SK-N-DZ (cell line): ENCODE results near the gene ZNF687.

Source experiments
- DNase-seq: peaks from one replicate; pipeline ENCODE4 v3.0.0-alpha.2; 2015; ENCODE audit warnings: low spot score
- small RNA-seq, 2 experiments: library from RNA; depleted of rRNA; stranded (forward); fragments of <200 nt; gene quantifications; one replicate each; pipeline ENCODE3, GENCODE V24; 2014

The ZNF687 gene

GRCh38 chr1:151312826-151313225, 30.7 kb downstream of the ZNF687 start:
- no peak for DNase-seq

GRCh38 chr1:151313501-151313900, 31.4 kb downstream of the ZNF687 start:
- no peak for DNase-seq

DNA sequence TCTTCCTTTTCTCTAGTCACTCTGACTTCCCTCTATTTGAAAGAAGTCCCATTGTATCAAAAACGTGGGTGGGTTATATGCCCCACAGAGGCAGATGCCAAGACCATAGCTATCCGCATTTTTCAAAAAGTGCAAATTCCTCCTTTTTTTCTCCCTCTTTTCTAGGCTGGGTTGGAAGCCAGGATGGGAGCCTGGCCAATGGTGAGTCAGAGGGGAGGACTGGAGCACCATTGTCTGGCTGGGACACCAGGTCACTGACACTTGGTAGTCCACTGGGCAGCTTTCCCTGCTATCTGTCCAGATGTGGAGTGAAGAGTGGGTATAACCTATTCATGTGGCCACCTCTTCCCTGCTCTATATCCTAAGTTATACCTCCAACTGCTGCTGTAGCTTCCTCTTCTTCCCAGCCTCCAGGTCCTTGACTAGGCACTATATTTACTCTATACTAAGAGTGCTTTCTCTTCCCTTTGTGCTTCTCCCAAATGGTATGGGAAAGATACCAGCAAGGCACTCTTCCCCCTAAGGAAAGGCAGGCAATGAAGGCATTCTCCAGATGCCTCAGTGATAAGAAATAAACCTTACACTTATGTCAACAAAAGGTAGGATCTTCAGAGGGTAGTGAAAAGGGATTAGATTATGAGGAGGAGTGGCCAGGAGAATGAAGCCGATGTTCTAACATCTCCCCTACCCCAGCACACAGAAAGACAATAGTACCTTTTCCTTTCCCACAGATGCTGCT, 32.2 kb downstream of the ZNF687 start:
- DNase-seq, result no peak

DNA sequence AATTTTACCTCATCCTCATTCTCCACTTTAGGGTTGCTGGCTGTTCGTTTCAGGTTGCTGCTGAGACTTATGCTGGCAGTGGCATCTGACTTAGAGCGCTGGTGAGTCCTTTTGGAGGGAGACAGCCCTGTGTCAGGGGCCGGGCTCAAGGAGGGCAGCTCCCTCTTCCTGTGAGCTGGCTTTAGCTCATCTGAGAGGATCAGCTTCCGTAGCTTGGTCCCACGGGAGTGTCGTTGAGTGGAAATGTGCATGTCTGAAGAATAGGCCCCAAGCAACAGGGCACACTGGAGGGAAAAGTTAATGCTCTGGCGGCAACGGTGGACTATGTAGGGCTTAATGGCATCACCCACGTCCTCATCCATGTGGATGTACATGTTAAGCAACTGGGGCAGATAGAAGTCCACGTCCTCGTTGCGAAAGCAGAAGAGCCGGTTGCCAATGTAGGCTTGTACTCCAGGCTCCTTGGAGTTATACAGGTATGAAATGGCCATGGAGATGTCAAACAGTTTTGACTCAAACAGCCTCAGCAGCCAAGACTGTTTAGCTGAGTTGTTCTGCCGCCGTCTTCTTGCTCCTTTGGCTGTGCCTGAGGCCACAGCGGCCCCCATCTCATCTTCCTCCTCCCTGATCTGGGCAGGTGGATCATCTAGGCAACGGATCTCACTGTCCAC, 33.6 kb downstream of the ZNF687 start:
- no peak for DNase-seq

DNA sequence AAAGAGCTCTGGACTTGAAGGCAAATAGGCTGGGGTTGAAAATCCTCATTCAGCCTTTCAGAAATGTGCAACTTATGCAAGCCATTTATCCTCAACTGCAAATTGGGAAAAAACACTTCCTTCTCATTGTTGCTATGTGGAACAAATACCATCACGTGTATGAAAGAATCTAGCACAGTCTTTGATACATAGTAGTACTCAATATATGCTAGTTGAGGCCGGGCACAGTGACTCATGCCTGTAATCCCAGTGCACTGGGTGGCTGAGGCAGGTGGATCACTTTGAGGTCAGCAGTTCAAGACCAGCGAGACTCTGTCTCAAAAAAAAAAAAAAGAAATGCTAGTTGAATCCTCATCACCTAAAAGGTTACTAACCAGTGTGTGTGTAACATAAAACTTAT, 36.9 kb downstream of the ZNF687 start:
- no peak for DNase-seq

DNA sequence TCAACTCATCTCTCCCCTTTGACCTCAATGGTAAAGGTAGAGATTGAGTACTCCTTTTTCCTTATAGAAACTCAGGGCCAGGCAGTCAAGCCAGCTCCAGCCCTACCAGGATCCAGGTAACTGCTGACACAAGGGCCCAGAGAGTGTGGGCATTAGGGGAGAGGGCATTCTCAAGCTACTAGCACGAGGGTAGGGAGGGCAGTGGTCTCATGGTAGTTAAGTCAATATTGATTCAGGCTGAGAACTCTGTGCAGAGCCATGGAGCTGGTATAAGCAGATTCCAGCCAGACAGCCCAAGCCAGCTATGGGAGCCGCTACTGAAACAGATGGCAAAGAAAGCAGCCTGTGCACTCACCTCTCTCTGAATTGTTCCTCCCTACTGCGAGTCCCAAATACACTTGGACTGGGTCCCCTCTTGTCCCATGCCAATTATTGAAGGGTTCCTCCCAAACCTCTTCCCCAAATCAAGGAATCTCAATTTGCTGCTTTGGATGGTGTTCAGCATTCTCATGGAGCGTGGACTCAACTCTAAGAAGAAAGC, 42.4 kb downstream of the ZNF687 start:
- DNase-seq, result no peak

DNA sequence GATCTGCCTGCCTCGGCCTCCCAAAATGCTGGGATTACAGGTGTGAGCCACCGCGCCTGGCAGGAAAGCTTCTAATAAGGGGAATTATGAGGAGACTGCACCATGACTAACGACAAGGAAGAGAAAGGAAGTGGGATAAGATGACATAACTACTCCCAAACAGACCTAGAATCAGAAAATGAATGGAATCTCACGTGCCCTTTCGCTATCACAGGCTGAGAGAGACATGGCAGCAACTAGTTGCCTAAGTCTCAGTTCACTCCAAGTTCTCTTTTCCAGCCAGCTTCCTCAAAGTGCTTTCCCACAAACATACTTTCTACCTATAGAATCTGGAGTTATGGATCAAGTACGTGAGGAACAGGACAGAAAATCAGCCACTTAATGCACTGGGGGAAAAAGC, 43.1 kb downstream of the ZNF687 start:
- no peak for DNase-seq

GRCh38 chr1:151325646-151326429, 43.7 kb downstream of the ZNF687 start:
- DNase-seq, result no peak

GRCh38 chr1:151326619-151327222, 44.6 kb downstream of the ZNF687 start:
- DNase-seq, result peak; percentile 56

DNA sequence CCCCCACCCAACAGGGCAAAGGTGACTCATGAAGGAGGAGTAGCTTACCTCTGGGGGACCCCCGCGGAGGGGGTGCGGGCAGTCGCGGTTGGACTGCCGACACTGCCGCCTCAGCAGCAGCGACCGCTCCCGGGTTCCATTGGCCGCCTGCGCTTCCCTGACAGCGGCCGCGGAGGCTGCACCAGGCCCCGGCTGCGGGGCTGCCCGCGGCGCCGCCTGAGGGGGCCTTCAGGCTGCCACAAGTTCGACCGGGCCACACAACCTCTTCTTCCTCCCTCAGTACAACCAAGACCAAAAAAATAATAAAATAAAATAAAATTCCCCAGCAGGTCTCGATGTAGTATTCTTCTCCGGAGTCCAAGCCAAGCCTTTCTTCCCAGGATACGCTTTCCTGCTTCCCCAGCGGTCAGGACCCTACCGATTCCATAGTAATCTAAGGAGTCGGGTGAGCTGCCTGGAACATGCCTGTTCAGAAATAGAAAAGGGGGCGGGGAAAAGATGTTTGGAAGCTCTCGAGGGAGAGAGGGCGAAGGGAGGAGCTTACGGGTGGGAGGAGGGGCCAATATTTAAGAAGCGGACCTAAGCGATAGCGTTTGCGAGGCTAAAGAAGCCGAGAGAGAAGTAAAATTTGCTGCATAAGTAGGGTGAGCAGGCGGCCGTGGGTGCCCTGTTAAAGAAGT, 45.3 kb downstream of the ZNF687 start, which contains the start of gene PI4KB:
PI4KB (minus strand) TSS at position 194 of the 680 bp plus-strand sequence. CDS start 10,935 bp downstream, outside the sequence.
- peak; percentile 100 for DNase-seq

DNA sequence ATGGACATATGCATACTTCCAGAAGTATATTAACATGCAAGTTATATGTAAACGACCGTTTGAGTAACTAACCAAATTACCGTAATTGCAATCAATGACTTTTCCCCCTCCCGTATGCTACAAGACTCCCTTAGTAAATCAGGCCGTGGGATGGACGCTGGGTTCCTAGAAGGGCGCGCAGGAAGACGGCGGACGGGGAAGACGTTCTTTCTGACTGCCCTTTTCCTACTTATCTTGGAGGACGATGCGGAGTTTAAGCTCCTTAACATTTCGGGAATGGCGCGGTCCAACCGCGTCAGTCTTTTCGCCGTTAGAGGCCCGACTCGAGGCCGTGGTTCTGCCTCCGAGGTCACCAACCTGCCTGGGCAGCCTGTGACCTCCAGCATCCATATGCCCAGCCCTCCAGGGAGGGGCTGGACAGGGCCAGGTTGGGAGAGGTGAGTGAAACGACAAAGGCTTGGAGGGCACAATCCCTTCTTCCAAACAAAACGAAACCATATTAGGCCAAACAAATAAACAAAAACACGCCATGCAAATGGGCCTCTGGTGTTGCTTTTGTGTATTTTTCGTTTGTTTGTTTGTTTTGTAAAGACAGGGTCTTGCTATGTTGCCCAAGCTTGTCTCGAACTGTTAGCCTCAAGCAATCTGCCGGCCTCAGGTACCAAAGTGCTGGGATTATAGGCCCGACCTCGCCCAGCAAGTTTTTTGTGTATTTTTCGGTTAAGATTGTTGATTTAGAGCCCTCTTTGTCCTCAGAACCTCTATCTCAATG, 46.0 kb downstream of the ZNF687 start:
- no peak for DNase-seq

DNA sequence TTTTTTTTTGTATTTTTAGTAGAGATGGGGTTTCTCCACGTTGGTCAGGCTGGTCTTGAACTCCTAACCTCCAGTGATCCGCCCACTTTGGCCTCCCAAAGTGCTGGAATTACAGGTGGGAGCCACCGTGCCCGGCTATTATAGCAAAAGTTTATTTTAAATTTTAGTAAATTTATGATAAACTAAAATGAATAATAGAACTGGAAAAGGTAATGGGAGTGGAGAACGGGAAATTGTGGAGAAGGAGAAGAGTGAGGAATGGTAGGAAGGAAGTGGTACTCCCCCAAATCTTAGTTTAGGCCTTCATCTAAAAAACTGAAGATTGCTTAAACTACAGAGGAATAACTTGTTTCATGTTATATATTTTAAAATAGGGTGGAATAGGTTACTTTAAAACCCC, 52.7 kb downstream of the ZNF687 start:
- DNase-seq, result no peak

DNA sequence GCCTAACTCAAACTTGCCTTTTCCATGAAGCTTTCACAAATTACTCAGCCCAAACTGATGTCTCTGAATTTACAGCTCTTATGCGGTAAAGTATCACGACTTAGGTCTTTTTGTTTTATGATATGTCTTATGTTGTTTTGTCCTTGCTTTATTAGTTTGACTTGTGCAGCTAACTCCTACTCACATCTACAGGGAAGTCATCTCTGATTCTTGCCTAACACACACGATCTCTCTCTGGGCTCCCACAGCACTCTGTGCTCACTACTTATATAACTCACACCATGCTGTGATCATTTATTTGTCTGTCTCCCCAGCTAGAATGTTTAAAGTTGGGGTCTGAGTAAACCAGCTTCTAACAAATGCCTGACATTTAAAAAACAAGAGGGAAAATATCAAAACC, 54.5 kb downstream of the ZNF687 start:
- DNase-seq, result no peak

DNA sequence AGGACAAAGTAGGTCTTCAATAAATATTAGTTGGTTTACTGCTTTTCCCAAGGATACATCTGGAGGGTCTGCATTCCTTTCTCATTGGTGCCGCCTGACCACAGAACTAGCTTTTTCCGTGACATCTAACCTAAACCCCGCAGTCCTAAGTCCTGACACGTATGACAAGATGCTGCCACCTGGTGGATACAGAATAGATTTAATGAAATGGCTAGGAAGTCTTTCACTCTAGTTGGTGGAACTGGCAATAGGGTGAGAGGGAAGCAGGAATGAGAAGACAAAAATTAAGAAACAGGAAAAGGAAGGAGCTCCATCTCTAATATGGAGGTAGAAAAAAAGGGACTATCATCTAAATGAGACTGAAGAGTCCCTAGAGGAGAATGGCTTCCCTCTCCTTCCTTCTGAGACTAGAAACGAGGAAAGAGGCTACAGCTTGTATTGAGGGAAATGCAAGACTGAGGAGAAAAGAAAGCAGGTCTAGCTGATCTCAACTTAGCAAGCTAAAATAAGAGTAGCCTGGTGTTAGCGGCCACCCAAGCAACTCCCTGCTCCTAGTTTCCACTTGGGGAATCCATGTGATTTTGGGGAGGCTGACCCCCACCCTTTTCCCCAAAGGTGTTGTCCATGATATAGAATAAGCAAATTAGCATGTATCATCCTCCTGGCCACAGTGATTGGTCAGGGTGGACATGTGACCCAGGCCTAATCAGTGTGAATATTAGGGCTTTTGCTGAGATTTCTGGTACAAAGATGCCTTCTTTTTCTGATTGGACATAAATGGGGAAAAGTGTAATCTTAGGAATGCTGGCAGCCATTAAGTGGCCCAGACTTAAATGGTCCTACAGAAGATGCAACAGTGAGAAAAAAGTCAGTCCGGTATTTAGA, 59.0 kb downstream of the ZNF687 start:
- peak; percentile 86 for DNase-seq

Small RNAs within 50 kb of the gene (small RNA-seq; reads per million reads assigned to genes)
- 0.05 to 5.0 reads per million in 2 experiments for gene RN7SL444P
